K562 (cell line): ENCODE results near the gene CLCN6. TPM values are rescaled to one million over a fixed set of nuclear protein-coding genes. Genes with fewer than 3 reads are reported as not detected.

Source experiments
- GABPB1 ChIP-seq: sonication (generic); formaldehyde crosslinking; IDR thresholded peaks from 2 replicates; pipeline ENCODE4 v1.8.0; 2022; ENCODE audit warnings: mild to moderate bottlenecking, missing genetic modification reagents
- ZKSCAN8 ChIP-seq: fragments of 200-800 bp; sonication (Bioruptor generic); IDR thresholded peaks from 2 replicates; pipeline ENCODE4 v1.6.1; 2016; ENCODE audit warnings: missing genetic modification characterization, missing compliant biosample characterization
- ZNF3 ChIP-seq: fragments of 250-450 bp; sonication (Bioruptor Pico); IDR thresholded peaks from 2 replicates; pipeline ENCODE4 v1.5.0; 2021; ENCODE audit warnings: mild to moderate bottlenecking, moderate library complexity
- polyA plus RNA-seq, 8 experiments: library from polyadenylated mRNA; depleted of rRNA in 4 of 8; stranded (reverse) in 5 of 8; unstranded in 3 of 8; fragments of >200 nt; fragmentation: Nextera tagmentation in 2 of 8; fragmentation: Illumina TruSeq in 1 of 8; extraction: Ambion mirVana in 2 of 8; extraction: Trizol in 1 of 8; gene quantifications; 2 replicates each; pipeline versions ENCODE4 v1.2.1 to v1.2.3, GENCODE V29; 2011 to 2014; ENCODE audit warnings: inconsistent platforms in 1 of 8, missing spikeins in 1 of 8
- total RNA-seq, 7 experiments: library from RNA; depleted of rRNA in 6 of 7; stranded (reverse); fragments of >200 nt in 6 of 7; fragmentation: Illumina TruSeq in 2 of 7; extraction: Trizol in 2 of 7; gene quantifications; 2 replicates each; pipeline versions ENCODE4 v1.2.1 to v1.2.3, GENCODE V29; 2011 to 2021; ENCODE audit warnings: low replicate concordance in 1 of 7
- TF ChIP-seq, protein P1 (sequence below): fragments of 250-450 bp; sonication (Bioruptor Pico); IDR thresholded peaks from 2 replicates; pipeline ENCODE4 v1.4.0; 2020; ENCODE audit warnings: mild to moderate bottlenecking, moderate library complexity
- TF ChIP-seq, protein P2 (sequence below): sonication (generic); formaldehyde crosslinking; IDR thresholded peaks from 2 replicates; pipeline ENCODE4 v1.8.1; 2022; ENCODE audit warnings: missing genetic modification reagents
- TF ChIP-seq, protein P3 (sequence below): fragments of 250-450 bp; sonication (Bioruptor Pico); IDR thresholded peaks from 2 replicates; pipeline ENCODE4 v1.5.0; 2021

CLCN6 gene
- total and polyA plus RNA-seq, 9 of the 15 experiments (the other 6 are each of a cell fraction or from before 2014, with no cell fraction given) = 2.0 to 21.8 (median 13.6) TPM

DNA sequence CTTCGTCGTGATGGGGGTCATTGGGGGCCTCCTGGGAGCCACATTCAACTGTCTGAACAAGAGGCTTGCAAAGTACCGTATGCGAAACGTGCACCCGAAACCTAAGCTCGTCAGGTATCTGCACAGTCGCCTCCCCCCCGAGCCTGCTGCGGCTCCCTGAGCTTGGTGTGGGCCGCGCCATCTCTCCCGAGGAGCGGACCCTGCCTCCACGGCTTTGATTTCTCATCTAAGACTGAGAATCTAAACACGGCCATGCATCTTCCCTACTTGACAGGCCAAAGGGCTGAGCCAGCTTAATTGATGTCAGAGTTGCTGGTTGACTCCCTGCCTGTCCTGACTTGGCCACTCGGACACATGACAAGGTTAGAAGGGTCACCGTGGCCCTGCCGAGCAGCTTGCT lies 22.5 kb downstream of the CLCN6 start (continued):
- TF ChIP-seq, protein P1, sequence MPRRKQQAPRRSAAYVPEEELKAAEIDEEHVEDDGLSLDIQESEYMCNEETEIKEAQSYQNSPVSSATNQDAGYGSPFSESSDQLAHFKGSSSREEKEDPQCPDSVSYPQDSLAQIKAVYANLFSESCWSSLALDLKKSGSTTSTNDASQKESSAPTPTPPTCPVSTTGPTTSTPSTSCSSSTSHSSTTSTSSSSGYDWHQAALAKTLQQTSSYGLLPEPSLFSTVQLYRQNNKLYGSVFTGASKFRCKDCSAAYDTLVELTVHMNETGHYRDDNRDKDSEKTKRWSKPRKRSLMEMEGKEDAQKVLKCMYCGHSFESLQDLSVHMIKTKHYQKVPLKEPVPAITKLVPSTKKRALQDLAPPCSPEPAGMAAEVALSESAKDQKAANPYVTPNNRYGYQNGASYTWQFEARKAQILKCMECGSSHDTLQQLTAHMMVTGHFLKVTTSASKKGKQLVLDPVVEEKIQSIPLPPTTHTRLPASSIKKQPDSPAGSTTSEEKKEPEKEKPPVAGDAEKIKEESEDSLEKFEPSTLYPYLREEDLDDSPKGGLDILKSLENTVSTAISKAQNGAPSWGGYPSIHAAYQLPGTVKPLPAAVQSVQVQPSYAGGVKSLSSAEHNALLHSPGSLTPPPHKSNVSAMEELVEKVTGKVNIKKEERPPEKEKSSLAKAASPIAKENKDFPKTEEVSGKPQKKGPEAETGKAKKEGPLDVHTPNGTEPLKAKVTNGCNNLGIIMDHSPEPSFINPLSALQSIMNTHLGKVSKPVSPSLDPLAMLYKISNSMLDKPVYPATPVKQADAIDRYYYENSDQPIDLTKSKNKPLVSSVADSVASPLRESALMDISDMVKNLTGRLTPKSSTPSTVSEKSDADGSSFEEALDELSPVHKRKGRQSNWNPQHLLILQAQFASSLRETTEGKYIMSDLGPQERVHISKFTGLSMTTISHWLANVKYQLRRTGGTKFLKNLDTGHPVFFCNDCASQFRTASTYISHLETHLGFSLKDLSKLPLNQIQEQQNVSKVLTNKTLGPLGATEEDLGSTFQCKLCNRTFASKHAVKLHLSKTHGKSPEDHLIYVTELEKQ (CRISPR knock-in tag) = no peak
- TF ChIP-seq GABPB1 (CRISPR knock-in tag) = no peak
- TF ChIP-seq, protein P2, sequence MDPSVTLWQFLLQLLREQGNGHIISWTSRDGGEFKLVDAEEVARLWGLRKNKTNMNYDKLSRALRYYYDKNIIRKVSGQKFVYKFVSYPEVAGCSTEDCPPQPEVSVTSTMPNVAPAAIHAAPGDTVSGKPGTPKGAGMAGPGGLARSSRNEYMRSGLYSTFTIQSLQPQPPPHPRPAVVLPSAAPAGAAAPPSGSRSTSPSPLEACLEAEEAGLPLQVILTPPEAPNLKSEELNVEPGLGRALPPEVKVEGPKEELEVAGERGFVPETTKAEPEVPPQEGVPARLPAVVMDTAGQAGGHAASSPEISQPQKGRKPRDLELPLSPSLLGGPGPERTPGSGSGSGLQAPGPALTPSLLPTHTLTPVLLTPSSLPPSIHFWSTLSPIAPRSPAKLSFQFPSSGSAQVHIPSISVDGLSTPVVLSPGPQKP (CRISPR knock-in tag) = no peak
- TF ChIP-seq ZNF3 (CRISPR knock-in tag) = no peak
- TF ChIP-seq ZKSCAN8 (CRISPR knock-in tag) = no peak
- TF ChIP-seq, protein P3, sequence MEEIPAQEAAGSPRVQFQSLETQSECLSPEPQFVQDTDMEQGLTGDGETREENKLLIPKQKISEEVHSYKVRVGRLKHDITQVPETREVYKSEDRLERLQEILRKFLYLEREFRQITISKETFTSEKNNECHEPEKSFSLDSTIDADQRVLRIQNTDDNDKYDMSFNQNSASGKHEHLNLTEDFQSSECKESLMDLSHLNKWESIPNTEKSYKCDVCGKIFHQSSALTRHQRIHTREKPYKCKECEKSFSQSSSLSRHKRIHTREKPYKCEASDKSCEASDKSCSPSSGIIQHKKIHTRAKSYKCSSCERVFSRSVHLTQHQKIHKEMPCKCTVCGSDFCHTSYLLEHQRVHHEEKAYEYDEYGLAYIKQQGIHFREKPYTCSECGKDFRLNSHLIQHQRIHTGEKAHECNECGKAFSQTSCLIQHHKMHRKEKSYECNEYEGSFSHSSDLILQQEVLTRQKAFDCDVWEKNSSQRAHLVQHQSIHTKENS = no peak
